Adrenal gland (tissue), 5 donors: Measurements from ENCODE around the gene LPO.

Experiments used
- POLR2A ChIP-seq, 2 donors: fragments of 450-650 bp; IDR thresholded peaks; one replicate each; pipeline ENCODE4 v1.6.1; 2017; ENCODE audit warnings: antibody characterized with exemption in 2 of 2, mild to moderate bottlenecking in 2 of 2, moderate library complexity in 1 of 2
- TF ChIP-seq, protein P1 (sequence below), 6 experiments: fragments of 450-650 bp in 4 of 6; fragments of 200-600 bp in 2 of 6; sonication (generic) in 1 of 6; IDR thresholded peaks; 1 replicate in 5 of 6; 2 replicates in 1 of 6; pipeline versions ENCODE4 v1.5.1 to v1.8.0; 2016 to 2021; ENCODE audit warnings: antibody characterized with exemption in 6 of 6, mild to moderate bottlenecking in 2 of 6, moderate library complexity in 1 of 6
- donor health status: DM: no; HTN: no; CAD: no.

DNA sequence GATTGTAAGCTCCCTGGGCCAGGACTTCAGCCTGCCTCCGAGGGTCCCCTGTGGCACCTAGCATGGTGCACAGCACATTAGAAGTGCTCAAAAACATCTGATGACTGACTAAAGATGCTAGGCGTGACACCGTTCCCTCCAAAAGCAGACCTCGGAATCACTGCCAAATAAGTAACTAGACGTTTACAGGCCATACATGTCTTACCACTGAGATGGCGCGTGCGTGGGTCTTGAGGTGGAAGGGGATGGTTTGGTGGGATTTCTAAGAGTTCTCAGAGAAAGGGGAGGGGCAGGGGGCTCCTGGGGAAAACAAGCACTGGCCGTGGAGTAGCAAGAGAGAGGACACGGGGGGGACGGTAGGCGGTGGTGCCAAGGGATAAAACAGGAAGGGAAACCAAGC lies 29.9 kb downstream of the LPO start:
- TF ChIP-seq, protein P1, sequence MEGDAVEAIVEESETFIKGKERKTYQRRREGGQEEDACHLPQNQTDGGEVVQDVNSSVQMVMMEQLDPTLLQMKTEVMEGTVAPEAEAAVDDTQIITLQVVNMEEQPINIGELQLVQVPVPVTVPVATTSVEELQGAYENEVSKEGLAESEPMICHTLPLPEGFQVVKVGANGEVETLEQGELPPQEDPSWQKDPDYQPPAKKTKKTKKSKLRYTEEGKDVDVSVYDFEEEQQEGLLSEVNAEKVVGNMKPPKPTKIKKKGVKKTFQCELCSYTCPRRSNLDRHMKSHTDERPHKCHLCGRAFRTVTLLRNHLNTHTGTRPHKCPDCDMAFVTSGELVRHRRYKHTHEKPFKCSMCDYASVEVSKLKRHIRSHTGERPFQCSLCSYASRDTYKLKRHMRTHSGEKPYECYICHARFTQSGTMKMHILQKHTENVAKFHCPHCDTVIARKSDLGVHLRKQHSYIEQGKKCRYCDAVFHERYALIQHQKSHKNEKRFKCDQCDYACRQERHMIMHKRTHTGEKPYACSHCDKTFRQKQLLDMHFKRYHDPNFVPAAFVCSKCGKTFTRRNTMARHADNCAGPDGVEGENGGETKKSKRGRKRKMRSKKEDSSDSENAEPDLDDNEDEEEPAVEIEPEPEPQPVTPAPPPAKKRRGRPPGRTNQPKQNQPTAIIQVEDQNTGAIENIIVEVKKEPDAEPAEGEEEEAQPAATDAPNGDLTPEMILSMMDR (IDR thresholded peaks at IDR 0.05): no peak
- no peak for TF ChIP-seq POLR2A (IDR thresholded peaks at IDR 0.05)
